Jurkat, Clone E6-1 (cell line): Measurements from ENCODE around the gene SPRYD7. TPM values are rescaled to one million over a fixed set of nuclear protein-coding genes. Genes with fewer than 3 reads are reported as not detected.
"Not testable (repeated sequence)": the region's sequence is repeated elsewhere in the genome, so short reads cannot be mapped to it uniquely, and the experiment has no call there.

Source experiments
- DNase-seq: peaks from one replicate; pipeline ENCODE4 v3.0.0-alpha.2; 2011; ENCODE audit warnings: low read depth, low spot score
- H3K4me3 ChIP-seq: 2 replicates; pipeline ENCODE4 v1.5.1; 2011; ENCODE audit warnings: mild to moderate bottlenecking, low read length, control low read depth, moderate library complexity
- polyA plus RNA-seq: library from polyadenylated mRNA; unstranded; fragments of >200 nt; gene quantifications from one replicate; pipeline ENCODE4 v1.2.1, GENCODE V29; 2012; ENCODE audit warnings: missing spikeins; ENCODE audit not compliant: insufficient read length, insufficient read depth

Gene SPRYD7, protein sequence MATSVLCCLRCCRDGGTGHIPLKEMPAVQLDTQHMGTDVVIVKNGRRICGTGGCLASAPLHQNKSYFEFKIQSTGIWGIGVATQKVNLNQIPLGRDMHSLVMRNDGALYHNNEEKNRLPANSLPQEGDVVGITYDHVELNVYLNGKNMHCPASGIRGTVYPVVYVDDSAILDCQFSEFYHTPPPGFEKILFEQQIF
- polyA plus RNA-seq = 9.6 TPM

DNA sequence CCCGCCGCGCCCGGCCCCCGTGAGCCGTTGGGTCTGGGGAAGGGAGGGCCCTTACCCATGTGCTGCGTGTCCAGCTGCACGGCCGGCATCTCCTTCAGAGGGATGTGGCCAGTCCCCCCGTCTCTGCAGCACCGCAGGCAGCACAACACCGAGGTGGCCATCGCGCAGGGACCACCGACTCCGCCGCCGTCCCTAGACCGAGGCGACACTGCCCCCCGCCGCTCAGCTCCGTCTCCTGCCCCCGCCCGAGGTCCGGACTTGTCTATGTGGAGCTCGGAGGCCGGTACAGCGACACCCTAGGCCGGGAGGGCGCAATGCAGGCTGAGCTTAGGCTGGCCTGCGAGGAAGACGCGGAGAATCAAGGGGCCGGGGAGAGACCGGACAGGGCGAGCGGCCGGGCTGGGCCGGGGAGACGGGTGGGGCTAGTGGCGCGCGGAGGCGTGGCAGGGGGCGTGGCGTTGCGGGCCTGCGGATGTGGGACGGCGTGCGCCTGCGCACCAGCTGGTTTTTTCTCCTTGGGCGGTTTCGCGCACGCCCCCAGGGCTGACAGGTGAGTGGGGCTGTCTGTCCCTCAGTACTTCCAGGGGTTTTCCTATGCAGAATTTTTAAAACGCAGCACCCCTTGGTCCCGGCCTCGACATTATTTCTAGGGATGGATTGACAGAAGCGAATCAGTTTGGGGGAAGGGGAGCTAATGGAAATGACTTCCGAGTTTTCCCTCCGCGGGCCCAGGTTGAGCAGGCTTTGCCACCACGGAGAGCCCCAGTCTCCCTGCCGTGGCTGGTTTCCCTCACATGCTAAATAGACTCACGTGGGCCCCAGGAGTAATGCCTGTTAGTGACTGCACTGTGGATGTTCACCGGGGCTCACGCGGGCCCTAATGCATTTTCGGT lies at the start of gene SPRYD7:
TSS of gene SPRYD7 (minus strand) at position 266 of the 893 bp plus-strand sequence. CDS start at position 161, 105 bp downstream.
- peak; percentile 71 for DNase-seq
- H3K4me3 ChIP-seq = peak within 1 kb of the TSS; percentile 81

DNA sequence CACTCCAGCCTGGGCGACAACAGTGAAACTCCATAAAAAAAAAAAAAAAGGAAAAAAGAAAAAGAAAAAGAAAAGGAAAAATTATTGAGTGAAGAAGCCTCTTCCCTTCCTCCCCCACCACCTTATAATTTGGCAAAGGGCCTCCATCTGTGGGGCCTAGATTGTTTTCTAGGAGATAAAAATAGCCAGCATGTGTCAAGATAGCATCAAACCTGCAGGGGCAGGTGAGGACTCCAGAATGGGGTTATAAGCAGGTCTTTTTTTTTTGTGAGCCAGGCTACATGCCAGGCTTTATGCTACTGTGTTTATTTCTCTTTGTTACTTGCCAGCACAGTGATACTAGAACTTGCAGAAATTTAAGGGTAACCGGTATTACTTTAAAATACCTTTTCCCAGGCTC lies 49.0 kb upstream of the SPRYD7 start:
- no peak for DNase-seq
- H3K4me3 ChIP-seq = no peak overlapping the region

DNA sequence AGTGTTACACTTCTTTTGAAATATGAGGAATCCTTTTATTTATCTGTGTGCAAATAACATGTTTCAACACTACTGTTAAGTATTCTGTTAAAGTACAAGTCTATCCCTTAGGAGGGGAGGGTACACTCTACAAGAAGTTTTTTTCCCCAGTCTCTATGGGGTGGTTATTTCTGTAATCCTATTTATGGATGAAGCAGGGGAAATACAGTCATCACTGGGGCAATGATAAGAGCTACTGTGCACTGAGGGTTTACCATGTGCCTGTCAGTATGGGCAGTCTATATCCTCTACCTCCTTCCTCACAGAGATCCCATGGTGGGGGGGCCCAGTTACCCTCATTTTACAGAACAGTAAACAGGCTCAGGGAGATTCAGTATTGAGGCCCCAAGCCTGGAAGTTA lies 44.1 kb upstream of the SPRYD7 start:
- H3K4me3 ChIP-seq = no peak overlapping the region
- DNase-seq = no peak

DNA sequence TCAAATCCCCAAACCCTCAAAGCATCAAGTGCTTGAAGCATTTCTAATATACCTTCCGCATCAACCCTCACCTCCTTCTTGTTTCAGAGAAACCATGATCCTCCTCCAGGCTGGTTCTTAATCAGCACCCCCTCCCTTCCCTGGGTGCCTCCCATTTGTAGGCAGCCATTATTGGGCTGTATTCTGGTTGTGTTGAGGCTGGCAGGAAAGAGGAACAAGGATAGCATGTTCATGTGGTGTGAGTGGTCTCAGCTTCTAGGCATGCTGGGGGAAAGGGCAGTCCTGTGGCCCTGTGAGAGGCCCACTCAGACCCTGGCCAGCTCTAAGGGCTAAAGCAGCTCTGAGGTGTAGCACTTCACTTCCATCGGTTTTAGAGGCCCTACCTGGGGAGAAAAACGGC lies 41.9 kb upstream of the SPRYD7 start:
- DNase-seq = no peak
- H3K4me3 ChIP-seq = no peak overlapping the region

DNA sequence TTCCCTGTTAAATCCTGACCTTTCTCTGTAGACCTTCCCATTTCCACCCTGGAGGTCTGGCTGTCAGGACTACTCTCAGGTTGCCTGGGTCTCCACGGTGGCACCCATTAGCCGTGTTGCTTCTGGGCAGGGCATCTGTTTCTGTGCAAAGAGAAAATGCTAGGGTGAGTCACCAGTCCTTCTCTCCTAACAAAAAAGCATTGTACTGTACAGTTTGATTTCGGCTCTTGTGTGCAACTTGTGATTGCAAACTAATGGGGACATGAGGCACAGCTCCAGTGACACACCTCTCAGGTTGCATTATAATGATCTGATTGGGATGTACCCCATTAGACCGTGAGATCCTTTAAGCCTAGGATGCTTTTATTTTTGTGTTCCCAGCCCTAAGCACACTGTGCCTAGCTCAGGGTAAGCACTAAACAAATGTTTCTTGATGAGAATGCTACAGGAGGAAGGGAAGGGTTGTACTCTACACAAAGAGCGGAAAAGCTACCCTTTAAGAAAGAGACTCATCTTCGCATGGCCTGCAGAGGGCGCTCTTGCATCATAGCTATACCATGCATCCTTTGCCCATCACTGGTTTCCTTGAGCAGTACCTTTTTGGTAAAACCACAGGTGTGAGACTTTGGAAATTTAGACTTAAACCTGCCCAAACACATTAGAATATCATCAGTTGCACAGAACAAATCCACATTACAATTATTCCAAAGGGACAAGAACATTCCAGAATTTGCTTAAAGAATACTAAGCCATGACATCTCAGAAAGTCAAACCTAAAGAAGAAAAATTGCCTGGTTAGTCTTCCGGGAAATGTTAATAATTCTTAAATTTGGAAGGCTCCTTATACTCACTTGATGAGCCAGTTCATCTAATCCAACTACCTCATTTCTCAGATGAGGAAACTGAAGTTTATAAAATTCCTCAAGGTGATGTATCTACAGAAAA lies 40.4 kb upstream of the SPRYD7 start:
- H3K4me3 ChIP-seq = no peak overlapping the region
- peak; percentile 76 for DNase-seq

DNA sequence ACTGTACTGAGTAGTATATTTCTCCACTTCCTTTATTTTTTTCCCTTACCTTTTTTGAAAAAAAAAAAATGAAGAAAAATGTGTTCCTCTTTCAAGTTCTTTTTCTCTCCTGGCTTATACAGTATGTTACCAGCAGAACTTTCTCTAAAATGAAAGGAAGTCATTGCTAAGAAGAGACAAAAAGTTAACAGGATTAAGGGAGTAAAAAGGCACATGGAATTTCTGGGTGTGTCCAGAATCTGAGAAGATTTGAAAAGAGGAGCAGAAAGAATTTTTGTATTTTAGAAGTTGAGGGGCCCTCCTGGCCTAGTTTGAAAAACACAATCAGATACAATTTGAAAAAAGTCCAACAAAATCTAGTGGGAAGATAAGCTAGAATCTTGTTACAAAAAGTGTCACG lies 39.7 kb upstream of the SPRYD7 start:
- no peak overlapping the region for H3K4me3 ChIP-seq
- no peak for DNase-seq

DNA sequence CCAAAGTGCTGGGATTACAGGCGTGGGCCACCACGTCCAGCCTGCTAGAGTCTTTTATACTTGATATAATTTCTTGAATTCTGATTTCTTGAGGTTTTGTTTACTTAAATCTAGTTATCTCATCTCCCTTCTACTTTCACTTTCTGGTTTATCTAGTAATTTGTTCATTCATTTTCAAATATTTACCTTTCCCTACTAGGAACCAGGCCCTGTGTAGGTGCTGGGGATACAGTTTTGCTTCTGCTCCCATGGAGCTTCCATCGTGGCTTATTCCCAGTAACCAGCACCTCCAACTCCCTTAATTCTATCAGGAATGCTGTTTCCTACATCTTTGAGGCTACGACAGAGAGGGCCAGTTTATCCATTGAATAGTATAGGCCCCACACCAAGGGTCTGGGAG lies 36.6 kb upstream of the SPRYD7 start:
- no peak overlapping the region for H3K4me3 ChIP-seq
- DNase-seq = no peak

DNA sequence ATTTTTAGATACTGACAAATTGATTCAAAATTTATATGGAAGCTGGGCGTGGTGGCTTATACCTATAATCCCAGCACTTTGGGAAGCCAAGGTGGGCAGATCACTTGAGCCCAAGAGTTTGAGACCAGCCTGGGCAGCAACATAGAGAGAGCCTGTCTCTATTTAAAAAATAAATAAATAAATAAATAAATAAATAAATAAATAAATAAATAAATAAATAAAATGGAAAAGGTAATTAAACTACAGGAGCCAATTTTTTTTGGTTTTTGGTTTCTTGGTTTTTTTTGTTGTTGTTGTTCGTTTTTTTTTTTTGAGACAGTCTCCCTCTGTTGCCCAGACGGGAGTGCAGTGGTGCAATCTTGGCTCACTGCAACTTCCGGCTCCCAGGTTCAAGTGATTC lies 31.3 kb upstream of the SPRYD7 start:
- DNase-seq = no peak

DNA sequence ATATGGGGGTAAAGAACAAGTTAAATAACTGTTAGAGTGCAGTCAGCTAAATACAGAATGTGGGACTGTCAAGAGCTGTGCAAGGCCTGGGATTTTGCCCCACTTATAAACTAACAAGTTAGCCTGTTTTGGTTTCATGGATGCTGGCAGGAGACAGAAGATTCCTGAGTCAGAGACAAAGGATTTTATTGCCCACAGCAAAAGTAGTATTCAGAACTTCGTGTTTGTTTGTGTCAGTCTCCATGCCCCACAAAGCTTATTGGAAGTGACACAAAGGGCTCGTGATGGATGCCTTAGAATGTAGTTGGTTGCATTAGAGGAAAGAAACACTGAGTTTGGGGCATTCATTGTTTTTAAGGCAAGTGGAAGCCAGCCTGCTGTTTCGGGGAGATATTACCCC lies 22.2 kb upstream of the SPRYD7 start:
- H3K4me3 ChIP-seq = no peak overlapping the region
- DNase-seq = no peak

More for the DNA sequence above, 31.3 kb upstream of the SPRYD7 start:
- no peak overlapping the region for H3K4me3 ChIP-seq

DNA sequence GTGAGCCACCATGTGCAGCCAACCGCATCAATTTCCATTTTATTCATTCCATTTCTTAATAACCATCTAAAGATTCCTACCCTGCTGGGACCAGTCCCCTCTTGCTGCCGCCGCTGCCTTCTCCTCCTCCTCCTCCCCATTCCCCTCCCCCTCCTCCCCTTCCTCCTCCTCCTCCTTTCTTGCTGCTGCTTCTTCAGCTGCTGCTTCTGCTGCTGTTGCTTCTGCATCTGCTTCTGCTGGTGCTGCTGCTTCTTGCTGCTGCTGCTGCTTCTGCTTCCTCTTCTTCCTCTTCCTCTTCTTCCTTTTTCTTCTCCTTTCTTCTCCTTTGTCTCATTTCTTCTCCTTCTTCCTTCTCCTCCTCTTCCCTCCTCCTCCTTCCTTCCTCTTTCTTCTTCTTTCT lies 20.0 kb upstream of the SPRYD7 start:
- no peak for DNase-seq
- no peak overlapping the region for H3K4me3 ChIP-seq

DNA sequence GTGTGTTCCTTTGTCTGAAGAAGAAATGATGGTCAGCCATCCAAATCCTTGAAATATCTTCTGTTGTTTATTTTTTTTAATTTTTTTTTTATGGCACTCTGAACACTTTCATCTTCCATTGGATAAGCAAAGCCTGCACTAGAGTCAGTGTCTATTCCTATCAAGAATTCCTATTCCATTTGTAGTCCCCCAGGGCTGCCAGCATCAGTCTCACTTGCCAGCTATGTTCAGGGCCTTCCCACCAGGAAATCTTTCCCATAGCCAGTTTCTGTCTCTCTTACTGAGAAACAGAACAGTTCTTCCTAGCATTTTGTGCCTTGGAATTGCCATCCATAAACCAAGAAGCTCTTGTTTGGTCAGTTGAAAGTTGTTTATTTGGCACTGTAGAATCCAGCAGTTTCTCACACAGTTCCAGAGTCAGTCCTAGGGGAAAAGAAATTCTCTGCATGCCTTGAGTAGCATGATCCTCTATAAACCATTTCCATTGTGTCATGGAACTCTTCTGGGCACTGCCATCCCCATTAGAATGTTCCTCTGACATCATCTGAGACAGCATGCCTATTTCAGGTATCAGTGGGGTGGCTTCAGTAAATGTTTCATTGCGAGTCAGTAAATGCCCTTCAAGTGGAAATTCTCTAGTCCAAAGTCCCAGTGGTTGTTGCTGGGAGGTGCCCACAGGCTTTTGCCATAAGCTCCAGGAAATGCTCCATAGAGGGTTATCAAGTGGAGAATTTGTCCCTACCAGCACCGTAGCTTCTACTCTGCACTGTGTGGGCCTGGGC lies 18.7 kb upstream of the SPRYD7 start:
- DNase-seq = no peak
- H3K4me3 ChIP-seq = no peak overlapping the region

DNA sequence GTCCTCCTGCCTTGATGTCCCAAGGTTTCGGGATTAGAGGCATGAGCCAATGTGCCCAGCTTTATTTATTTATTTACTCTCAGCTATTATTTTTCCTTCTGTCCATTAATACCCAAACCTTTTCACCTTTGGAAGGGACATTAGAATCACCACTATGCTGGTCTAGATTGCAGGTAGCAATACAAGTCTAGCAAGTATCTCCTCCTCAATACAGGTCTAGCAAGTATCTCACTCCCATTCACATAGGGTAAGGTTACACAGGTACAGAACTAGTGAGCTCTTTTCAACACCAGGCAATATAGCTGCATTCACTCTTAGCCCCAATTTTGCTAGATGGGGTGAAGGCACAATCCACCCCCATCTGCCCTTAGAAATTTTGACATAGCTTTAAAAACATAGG lies 17.4 kb upstream of the SPRYD7 start:
- DNase-seq = no peak
- no peak overlapping the region for H3K4me3 ChIP-seq

DNA sequence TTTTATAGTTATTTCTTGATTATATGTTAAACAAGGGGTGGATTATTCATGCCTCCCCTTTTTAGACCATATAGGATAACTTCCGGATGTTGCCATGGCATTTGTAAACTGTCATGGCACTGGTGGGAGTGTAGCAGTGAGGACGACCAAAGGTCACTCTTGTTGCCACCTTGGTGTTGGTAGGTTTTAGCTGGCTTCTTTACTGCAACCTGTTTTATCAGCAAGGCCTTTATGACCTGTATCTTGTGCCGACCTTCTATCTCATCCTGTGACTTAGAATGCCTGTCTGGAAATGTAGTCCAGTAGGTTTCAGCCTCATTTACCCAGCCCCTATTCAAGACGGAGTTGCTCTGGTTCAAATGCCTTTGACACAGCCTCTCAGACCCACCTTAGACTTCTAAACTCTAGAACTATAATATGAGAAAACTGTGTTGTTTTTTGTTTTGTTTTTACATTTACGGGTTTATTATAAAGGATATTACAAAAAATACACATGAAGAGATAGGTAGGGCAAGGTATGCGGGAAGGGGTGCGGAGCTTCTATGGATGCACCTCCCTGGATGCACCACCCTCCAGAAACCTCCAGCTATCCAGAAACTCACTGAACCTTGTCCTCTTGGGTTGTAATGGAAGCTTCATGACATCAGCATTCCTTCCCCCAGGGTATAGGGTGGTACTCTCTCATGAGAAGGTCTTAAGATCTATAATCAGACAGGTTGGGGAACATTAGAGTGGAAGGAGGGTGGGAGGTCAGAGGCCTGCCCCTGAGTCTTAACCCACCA lies 15.8 kb upstream of the SPRYD7 start:
- no peak overlapping the region for H3K4me3 ChIP-seq
- DNase-seq = no peak

DNA sequence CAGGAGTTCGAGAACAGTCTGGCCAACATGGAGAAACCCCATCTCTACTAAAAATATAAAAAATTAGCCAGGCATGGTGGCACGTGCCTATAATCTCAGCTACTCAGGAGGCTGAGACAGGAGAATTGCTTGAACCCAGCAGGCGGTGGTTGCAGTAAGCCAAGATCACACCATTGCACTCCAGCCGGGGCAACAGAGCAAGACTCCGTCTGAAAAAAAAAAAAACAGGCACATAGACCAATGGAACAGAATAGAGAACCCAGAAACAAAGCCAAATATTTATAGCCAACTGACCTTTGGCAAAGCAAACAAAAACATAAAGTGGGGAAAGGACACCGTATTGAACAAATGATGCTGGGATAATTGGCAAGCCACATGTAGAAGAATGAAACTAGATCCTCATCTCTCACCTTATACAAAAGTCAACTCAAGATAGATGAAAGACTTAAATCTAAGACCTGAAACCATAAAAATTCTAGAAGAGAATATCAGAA lies 12.7 kb upstream of the SPRYD7 start:
- not testable (repeated sequence) for DNase-seq, H3K4me3 ChIP-seq

DNA sequence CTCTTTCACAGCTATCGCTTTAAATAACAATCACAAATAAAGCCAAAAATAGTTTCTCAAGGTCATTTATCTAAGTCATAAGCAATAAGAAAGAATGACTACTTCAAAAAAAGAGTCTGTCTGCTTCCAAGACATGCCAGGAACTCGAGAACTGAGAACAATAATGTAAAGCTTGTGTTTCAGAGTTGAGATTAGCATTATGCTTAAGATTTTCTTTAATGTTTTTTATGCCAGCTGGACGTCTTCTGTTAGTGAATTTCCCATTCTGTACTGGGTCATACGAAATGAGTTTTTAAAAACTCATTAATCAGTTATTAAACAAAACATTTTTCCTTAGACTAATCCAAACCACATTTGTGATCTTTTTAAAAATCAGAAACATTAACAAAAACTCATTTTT lies 3.2 kb upstream of the SPRYD7 start:
- H3K4me3 ChIP-seq = no peak overlapping the region
- DNase-seq = no peak

DNA sequence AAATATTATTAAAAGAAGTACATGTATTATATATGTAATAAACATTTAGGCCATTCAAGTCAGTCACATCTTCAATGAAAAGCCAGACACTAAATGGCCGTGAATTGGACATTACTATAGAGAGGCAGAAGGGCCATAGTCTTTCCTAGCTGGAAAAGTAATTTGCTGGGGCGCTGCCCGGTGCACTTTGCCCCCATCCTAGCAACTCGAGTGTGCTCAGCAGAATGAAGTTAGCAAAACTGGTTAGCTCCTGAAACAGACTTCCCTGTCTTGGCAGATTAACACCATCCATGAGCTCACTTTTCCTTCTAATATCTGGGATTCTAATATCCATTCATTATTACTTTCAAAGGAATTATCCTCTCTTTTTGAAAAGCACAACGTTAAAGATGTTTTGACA lies 2.8 kb upstream of the SPRYD7 start:
- H3K4me3 ChIP-seq = no peak overlapping the region
- no peak for DNase-seq

DNA sequence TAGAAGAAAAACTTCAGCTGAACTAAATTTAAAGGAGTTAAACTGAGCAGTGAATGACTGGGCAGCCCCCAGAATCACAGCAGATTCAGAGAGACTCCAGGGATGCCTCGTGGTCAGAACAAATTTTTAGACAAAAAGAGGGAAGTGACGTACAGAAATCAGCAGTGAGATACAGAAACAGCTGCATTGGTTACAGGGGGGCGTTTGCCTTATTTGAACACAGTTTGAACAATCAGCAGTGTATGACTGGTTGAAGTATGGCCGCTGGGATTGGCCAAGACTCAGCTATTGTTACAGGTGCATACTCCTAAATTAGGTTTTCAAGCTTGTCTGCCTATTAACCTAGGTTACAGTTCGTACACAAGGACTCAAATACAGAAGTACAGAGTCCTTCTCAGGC lies 2.2 kb upstream of the SPRYD7 start:
- no peak for DNase-seq
- H3K4me3 ChIP-seq = no peak overlapping the region

DNA sequence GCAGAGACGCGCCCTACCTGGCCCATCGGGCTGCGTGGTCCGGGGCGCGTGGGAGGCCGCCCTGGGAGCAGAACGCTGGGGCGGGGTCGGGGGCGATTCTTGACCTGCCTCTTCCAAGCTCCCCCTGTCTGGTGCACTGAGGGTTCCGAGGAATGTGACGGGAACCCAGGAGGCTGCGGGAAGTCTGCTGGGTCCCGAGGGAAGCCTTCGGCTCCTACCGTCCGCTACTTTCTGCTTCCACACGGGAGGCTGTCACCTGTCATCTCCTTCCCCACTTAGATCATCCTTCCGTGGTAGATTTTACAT lies 781 bp upstream of the SPRYD7 start:
- H3K4me3 ChIP-seq = peak overlapping the region; percentile 81
- DNase-seq = no peak
